ENCODE results near the gene HM13.

- no peak for TF ChIP-seq POLR2AphosphoS5 (IDR thresholded peaks at IDR 0.05; ENCODE audit: insufficient read depth, low read depth, low read length)
- TF ChIP-seq EZH2 (IDR thresholded peaks at IDR 0.05; ENCODE audit: borderline replicate concordance, low read depth, low read length, severe bottlenecking): no peak
- TF ChIP-seq CTCF (IDR thresholded peaks at IDR 0.05; ENCODE audit: extremely low read depth in 1 of 2, insufficient read depth in 1 of 2, low read depth in 1 of 2, low read length in 2 of 2): no peak
- TF ChIP-seq POLR2A (IDR thresholded peaks at IDR 0.05; ENCODE audit: low read depth, low read length): no peak
- TF ChIP-seq MYC (IDR thresholded peaks at IDR 0.05; ENCODE audit: low read depth, low read length): no peak
- no peak for TF ChIP-seq GATA2 (IDR thresholded peaks at IDR 0.05; ENCODE audit: insufficient read depth, insufficient read length, low read depth, low read length)
- TF ChIP-seq FOS (IDR thresholded peaks at IDR 0.05; ENCODE audit: borderline replicate concordance, insufficient read depth, low read length): no peak
Measured at GRCh38 chr20:31474758-31475427, 39.3 kb upstream of the HM13 start, which contains the start of the genes DEFB124 and REM1.

Measured in endothelial cell of umbilical vein (primary cell).